Colon (tissue), 2 donors: ENCODE data around the gene NTM.

Source experiments
- FAIRE-seq: peaks from 2 replicates; lab custom pipeline; 2012; peaks lifted over from hg19 to GRCh38; lab: Jason Lieb, UNC
- donor health status: control.
- donor health status: control.

NTM gene

DNA sequence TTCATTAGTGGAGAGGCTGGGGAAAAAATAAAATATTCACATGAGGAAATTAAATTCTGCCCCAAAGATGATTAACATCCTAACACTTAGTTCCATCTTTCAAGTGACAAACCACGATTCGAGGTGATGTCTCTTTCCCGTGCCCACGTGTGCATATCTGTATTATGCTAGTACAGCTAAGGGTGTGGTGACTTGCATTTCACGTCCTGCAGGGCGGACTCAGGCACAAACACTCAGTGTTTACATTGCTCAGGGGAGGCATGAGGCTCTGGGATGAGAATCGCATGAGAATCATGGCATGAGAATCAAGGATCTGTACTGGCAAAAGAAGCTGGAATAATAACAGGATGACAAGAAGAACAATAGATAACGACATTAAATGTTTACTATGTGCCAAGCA lies 179.4 kb downstream of the NTM start:
- no peak for FAIRE-seq

- FAIRE-seq, result no peak
Observed at GRCh38 chr11:131560287-131560686, 189.9 kb downstream of the NTM start.

- FAIRE-seq, result no peak
Observed at GRCh38 chr11:131561501-131561900, 191.1 kb downstream of the NTM start.

- FAIRE-seq, result no peak
Observed at GRCh38 chr11:131561972-131562371, 191.6 kb downstream of the NTM start.

- no peak for FAIRE-seq
Observed at GRCh38 chr11:131568318-131568717, 197.9 kb downstream of the NTM start.

DNA sequence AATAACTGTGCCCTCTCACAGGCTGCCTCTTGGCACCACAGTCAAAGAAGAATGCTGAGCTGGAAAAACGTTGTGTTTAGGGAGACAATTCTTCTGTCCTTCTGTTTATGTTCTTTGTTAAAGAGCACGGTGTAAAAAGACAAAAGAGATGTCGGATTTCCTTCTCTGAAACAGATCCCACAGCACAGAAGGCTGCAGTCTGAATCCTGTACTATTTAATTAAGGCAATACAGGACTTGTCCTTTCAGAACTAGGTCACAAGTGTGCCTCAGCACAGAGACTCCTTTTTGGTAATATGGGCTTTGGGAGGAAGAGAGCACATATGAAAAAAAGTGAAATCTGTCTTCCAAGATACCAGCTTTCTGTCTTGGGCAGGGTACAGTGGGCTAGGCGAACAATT lies 201.2 kb downstream of the NTM start:
- no peak for FAIRE-seq

GRCh38 chr11:131572423-131572822 lies 202.0 kb downstream of the NTM start:
- no peak for FAIRE-seq

DNA sequence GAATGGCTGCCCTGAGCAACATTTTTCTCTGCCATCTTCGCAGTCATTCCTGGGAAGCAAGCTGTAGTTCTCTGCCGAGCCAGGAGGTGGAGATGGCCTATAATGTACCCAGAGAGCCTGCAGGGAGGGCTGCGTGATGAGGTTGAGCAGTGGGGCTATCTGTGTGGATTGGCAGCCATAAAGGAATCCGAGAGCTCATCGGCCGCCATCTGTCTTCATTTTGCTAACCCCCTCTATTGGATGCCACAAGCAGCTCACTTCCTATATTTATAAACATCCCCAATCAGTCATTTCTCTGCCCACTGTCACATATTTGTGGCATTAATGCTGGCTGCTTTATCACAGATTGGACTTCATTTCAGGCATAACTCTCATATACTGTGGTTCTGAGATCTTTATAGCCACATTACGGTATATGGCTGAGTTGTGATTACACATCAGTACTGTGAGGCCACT lies 209.5 kb downstream of the NTM start:
- no peak for FAIRE-seq

DNA sequence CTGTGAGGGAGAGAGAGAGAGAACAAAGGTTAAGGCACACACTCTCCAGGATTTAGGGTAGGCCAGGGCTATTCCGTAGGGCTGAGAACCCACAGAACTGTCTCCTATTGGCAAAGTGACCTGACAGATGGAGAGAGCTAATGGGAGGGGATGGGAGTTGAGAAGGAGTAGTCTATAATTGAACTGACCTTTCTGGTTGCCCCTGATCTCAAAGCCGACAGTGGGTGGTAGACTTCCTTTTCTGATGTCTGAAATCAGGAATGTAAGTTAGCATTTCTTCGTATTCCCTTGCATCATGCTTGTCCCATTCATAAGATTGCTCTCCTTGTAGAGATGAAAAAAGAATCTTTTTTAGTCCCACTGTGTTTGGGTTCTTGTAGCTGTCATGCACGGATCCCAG lies 210.1 kb downstream of the NTM start:
- no peak for FAIRE-seq

- FAIRE-seq, result no peak
Observed at GRCh38 chr11:131581046-131581445, 210.6 kb downstream of the NTM start.

DNA sequence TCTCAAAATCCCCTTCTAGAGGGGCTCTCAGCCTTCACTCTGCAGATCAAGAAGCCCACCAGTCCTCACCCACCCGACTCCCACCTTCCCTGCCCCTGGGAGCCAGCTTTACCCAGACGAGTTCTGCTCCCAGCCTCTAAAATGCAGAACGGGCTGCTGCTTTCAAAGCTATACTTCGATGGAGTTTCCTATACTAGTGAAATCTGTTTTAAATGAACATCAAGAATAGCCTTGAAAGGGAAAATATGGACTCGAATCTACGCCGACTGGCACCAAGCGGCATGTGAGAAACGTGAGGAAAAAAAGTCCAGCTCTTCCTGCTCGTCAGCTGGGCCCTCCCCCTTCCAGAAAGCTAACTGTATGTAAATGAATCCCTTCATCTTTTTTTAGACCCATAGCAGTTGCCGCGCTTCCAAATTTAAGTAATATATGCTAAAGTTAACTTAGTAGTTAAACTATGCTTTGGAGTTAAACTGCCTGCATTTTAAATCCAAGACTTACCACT lies 211.7 kb downstream of the NTM start:
- FAIRE-seq, result no peak

DNA sequence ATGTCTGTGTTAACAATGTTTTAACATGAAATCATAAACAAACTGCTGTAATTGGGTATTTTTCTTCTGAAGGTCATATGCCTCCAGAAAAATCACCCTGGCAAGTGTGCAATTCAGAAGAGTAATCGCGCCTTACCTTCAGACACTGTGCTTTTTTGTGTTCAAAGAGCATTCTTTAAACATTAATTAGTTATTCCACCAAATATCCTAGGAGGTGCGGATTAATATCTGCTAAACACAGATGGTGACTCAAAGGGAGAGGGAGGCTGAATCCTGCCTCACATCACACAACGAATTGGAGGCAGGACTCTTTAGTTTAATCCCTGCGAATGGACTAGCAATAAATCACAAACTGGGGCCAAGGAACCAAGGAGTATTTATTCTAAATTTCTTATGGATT lies 213.0 kb downstream of the NTM start:
- no peak for FAIRE-seq

- FAIRE-seq, result no peak
Observed at GRCh38 chr11:131583938-131584337, 213.5 kb downstream of the NTM start.

DNA sequence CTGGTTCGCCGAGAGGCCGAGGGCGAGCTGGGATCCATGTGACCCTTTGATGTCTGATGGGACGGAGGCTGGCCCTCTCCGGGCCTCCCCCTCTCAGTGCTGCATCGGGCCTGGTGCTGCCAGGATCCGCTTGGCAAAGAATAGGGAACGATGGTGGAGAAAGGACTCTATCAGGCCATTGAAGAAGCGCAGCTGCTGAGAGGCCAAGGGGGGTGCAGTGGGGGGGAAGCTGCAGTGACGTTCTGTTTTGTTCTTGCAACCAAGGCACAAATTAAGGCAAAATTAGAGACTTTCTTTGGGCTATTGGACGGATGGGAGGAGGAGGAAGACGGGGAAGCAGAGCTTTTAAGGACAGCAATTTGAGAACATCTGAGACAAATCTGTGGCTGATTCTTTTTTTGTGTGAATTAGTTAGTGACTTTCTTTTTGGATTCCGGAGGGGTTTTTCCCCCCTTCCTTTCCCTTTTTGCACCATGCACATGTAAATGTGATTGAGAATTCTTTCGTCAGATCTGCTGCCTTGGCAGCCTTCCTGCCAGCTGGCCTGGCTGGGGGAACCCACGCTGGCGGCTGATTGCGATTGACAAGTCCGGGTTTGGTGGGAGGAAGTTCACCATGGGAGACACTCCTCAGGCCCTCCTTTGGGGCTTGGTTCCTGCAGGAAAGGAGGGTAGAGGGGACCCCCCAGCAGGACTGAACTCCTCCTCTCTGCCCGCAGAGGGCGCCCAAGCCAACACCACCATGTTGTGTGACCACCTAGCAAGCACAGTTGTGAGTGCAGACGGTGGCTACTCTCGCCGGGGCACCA lies 214.6 kb downstream of the NTM start:
- FAIRE-seq, result no peak

DNA sequence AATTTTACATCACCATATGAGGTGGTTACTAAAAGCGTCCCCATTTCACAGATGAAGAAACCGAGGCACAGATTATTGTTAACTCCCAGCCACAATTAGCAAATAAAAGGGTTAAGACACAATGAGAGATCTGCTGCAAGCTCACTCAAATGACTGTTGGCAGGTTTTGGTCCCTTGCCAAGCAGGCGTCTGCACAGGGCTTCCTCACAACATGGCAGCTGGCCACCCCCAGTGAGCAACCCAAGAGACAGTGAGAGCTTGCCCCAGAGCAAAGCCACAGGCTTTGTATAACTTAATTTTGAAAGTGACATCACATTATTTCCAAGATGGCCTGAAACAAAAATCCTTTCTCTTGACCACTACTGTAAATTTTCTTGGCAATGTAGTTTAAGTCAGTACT lies 217.6 kb downstream of the NTM start:
- no peak for FAIRE-seq

- FAIRE-seq, result no peak
Observed at GRCh38 chr11:131591051-131591461, 220.6 kb downstream of the NTM start.

DNA sequence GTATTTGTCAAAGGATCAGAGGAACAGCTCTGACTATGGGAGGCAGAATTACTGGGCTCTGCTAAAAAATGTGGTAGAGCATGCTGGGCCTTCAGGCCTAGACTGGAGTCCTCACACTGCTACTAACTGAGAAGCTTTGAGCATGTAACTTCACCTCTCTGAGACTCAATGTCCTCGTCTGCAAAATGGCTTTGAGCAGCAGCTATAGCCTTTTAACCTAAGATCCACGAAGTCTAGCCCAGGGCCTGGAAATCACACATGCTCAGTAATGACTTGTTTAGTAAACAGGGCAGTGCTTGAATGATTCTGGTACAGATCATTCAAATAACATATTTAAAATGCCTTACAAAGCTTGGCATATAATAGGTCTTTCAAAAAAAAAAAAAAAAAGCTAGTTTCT lies 221.7 kb downstream of the NTM start:
- FAIRE-seq, result no peak

DNA sequence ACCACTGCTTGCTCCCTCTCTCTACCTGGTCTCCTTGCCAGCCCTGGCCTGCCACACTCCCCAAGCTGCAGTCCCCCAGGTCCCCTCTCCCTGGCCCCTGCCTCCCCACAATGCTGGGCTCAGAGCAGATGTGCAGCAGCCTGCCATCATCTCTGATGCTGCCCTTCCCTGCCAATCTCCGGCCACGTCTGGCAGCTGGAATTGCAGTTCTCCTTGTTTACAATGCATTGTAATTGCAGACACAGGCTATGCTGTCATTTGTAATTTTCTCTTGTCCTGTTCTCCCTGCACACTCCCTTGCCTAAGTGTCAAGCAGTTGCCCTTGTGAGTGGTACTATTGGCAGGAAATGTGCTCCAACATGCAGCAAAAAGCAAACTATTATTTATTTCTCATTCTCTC lies 222.3 kb downstream of the NTM start:
- no peak for FAIRE-seq

GRCh38 chr11:131593301-131593700 lies 222.9 kb downstream of the NTM start:
- no peak for FAIRE-seq

DNA sequence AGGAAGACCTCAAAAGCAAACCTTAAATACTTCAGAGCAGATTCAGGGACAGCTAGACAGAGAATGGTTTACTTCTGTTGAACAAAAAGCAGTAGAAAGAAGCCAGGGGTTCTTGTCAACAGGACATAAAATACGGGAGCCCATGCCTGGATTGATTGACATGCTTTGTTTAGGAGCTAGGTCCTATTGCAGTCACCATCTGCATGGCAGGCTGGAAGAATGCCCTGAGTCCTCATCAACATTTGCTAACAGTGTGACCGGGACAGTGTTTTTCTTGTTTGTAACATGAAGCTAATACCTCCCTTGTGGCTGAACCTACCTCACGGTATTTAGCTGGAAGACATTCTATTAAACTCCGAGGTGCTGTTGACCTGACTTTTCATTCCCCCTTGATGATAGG lies 225.4 kb downstream of the NTM start:
- FAIRE-seq, result no peak

GRCh38 chr11:131597890-131598289 lies 227.5 kb downstream of the NTM start:
- FAIRE-seq, result no peak

DNA sequence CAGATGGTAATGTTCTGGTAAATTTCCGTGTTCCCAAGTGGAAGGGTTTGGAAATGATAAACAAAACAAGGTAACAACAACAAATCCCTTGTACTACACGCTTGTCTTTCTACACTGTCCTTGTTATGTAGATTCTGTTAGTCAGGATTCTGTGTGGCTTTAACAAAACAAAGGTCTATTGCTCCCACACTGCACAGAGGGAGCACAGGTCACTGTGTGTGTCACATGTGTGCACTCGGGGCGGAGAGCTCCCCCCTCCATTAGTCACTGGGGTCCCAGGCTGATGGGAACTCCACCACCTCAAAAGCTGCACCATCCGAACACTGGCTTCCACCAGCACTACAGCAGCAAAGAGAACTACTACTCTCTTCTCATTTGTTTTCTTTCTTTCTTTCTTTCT lies 227.9 kb downstream of the NTM start:
- FAIRE-seq, result no peak

DNA sequence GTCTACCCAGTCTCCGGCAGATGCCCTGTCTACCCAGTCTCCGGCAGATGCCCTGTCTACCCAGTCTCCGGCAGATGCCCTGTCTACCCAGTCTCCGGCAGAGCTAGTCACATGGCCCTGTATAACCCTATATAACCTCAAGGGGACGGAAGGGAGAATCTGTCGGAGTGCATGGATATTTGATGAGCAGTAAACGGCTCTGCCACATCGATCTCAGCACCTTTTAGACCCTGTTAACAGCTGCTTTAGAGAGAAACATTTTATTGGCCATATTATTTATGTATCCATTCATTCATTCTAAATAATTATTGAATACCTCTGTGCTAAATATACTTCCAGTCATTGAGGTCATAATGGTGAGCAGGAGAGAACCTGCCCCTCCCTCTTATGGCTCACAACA lies 228.9 kb downstream of the NTM start:
- no peak for FAIRE-seq

GRCh38 chr11:131600628-131601027 lies 230.2 kb downstream of the NTM start:
- no peak for FAIRE-seq
